AG10803 (cell line): ENCODE measurements around the gene SSNA1.
A peak's percentile ranks its signal among the peaks of the same experiment; 100 is the strongest.

ENCODE experiments used
- DNase-seq: peaks from one replicate; pipeline ENCODE4 v3.0.0; 2010; ENCODE audit warnings: low read depth
- H3K4me3 ChIP-seq: 2 replicates; pipeline ENCODE4 v1.5.1; 2011; ENCODE audit warnings: mild to moderate bottlenecking, low read length, control low read depth
- TF ChIP-seq, protein P1 (sequence below): conservative IDR thresholded peaks from 2 replicates; pipeline ENCODE4 v1.5.1; 2011; ENCODE audit warnings: mild to moderate bottlenecking, low read length, control low read depth, inconsistent platforms

SSNA1 gene

GRCh38 chr9:137176302-137177182 lies 11.9 kb upstream of the SSNA1 start:
- TF ChIP-seq, protein P1, sequence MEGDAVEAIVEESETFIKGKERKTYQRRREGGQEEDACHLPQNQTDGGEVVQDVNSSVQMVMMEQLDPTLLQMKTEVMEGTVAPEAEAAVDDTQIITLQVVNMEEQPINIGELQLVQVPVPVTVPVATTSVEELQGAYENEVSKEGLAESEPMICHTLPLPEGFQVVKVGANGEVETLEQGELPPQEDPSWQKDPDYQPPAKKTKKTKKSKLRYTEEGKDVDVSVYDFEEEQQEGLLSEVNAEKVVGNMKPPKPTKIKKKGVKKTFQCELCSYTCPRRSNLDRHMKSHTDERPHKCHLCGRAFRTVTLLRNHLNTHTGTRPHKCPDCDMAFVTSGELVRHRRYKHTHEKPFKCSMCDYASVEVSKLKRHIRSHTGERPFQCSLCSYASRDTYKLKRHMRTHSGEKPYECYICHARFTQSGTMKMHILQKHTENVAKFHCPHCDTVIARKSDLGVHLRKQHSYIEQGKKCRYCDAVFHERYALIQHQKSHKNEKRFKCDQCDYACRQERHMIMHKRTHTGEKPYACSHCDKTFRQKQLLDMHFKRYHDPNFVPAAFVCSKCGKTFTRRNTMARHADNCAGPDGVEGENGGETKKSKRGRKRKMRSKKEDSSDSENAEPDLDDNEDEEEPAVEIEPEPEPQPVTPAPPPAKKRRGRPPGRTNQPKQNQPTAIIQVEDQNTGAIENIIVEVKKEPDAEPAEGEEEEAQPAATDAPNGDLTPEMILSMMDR, result peak; percentile 63
- H3K4me3 ChIP-seq, result no peak overlapping the region
- no peak for DNase-seq

DNA sequence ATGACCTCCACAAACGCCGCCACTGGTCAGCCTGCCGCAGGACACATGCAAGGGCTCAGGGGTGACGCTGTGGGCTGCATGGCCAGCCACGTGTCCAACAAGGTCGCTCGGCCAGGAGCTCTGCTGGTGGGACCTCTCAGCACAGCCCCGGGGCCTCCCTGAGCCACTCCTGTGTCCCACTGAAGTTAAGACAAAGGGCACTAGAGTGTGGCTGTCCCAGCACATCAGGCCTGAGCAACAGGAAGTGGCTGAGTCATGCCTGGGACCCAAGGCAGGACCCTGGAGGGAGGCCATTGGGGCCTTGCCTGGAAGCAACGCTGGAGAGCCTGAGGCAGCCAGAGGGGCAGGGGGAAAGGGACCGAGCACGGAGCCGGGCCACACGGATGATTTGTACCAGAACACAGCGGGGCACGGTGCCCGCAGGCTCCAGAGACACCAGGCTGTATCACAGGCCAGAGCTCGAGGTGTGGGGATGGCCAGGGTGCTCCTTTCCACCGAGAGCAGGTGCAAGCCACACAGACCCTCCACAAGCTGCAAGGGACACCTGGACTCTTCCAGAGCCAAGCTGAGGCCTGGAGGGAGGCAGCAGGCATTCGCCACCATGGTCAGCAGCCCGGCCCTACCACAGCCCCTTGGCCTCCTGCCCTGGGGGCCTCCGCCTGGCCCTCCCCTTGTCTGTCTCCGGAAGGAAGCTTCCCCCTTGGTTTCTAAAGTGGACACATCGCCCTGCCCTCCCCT lies 10.1 kb upstream of the SSNA1 start:
- no peak overlapping the region for H3K4me3 ChIP-seq
- TF ChIP-seq, protein P1, result no peak
- no peak for DNase-seq

- no peak overlapping the region for H3K4me3 ChIP-seq
- TF ChIP-seq, protein P1, result no peak
- DNase-seq, result no peak
Measured at GRCh38 chr9:137178939-137179630, 9.4 kb upstream of the SSNA1 start.

- TF ChIP-seq, protein P1, result no peak
- H3K4me3 ChIP-seq, result no peak overlapping the region
Measured at GRCh38 chr9:137179761-137180160, 8.7 kb upstream of the SSNA1 start.

GRCh38 chr9:137180491-137180890 lies 8.0 kb upstream of the SSNA1 start:
- no peak overlapping the region for H3K4me3 ChIP-seq
- TF ChIP-seq, protein P1, result no peak
- DNase-seq, result no peak

More at GRCh38 chr9:137179761-137180160, 8.7 kb upstream of the SSNA1 start:
- DNase-seq, result no peak

DNA sequence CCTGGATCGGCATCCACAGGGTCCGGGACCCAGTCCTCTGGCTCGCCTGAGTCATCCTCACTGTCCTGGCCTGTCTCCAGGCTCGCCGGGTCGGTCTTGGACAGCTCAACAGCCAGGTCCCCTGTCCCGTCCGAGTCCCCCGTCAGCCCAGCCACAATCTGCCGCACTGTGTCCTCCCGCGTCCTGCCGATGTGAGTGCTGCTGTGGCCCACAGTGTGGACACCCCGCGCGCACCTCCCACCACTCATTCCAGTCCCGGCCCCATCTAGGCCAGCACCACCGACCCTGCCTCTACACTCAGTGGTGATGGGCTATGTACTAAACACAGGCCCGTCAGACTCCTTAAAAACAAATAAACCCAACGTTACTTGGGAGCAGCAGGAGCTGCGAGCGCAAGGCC lies 6.8 kb upstream of the SSNA1 start:
- no peak overlapping the region for H3K4me3 ChIP-seq
- TF ChIP-seq, protein P1, result no peak
- no peak for DNase-seq
